Activated naive CD8-positive, alpha-beta T cell (primary cell): ENCODE data around the gene BCL6.
"Not testable (repeated sequence)": the region's sequence is repeated elsewhere in the genome, so short reads cannot be mapped to it uniquely, and the experiment has no call there.

Experiments used
- H3K27ac Mint-ChIP-seq: one replicate; pipeline ENCODE4 v1.8.0; 2021; ENCODE audit warnings: mixed read lengths
- H3K27me3 Mint-ChIP-seq: one replicate; pipeline ENCODE4 v1.8.0; 2021; ENCODE audit warnings: mixed read lengths
- H3K36me3 Mint-ChIP-seq: one replicate; pipeline ENCODE4 v1.8.0; 2021; ENCODE audit warnings: mixed read lengths
- H3K4me1 Mint-ChIP-seq: one replicate; pipeline ENCODE4 v1.8.0; 2021; ENCODE audit warnings: low read depth, mixed read lengths
- H3K4me3 Mint-ChIP-seq: one replicate; pipeline ENCODE4 v1.8.0; 2021; ENCODE audit warnings: mild to moderate bottlenecking, mixed read lengths
- H3K9me3 Mint-ChIP-seq: one replicate; pipeline ENCODE4 v1.8.0; 2021; ENCODE audit warnings: low read depth, mixed read lengths

Gene BCL6

DNA sequence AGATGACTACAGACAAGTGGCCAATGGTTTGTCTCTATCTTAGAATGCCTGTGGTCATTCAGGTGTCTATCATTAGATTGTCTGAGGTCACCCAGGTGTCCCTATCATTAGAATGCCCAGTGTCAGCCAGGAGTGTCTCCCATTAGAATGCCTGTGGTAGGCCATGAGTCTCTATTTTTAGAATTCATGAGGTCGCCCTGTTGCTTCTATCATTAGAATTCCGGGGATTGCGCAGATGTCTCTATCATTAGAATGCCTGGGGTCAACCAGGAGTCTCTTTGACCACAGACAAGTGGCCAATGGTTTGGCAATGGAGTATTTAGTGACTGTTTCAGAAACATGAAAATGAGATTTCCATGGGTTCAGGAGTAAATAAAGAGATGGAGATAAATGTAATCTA is 50.5 kb downstream of the BCL6 start:
- H3K4me3 Mint-ChIP-seq, result no peak overlapping the region
- no peaks in the 10 kb centered on the region for H3K4me1 Mint-ChIP-seq
- no peaks in the 10 kb centered on the region for H3K36me3 Mint-ChIP-seq
- no peak overlapping the region for H3K27ac Mint-ChIP-seq
- peaks cover 2% of the 10 kb centered on the region for H3K27me3 Mint-ChIP-seq
- H3K9me3 Mint-ChIP-seq, result no peaks in the 10 kb centered on the region

DNA sequence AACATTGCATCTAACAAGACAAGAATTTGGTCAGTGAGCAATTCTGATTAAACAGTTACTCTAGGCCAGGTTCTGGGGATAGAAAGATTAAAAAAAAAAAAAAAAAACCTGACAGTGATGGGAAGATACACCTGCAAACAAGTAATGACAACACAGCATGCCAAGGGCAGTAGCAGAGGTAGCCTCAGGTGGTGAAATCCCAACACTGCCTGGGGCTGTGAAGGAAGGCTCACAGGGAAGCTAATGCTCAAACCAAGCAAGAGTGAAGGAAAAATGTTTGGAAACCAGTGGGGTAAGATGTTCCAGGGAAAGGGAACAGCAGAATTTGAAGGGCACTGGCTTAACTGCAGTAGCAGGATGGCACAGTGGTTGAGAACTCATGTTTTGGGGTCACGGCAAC is 51.8 kb downstream of the BCL6 start:
- H3K4me3 Mint-ChIP-seq, result no peak overlapping the region

DNA sequence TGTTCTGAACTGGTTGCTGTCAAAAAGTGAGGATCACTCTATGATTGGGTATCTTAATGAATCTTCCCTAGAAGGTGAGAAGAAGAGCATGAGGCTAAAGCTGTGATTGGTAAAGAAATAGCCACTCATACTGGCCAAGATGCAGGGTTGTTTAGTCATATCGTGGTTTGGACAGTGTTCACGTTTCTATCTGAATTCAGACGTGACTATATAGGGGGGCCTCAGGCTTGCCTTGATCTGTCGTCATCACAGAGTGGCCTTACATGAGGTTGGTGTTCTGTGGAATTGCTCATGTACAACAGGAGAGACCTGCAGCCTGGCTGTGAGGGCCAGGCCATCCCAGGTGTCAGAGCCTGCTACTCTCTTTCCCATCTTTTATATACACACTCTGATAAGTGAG is 55.3 kb downstream of the BCL6 start:
- peaks cover 7% of the 10 kb centered on the region for H3K27me3 Mint-ChIP-seq

More for the DNA sequence above, 51.8 kb downstream of the BCL6 start:
- Mint-ChIP-seq H3K36me3 (no peaks in the 10 kb centered on the region), H3K27me3 (peaks cover 3% of the 10 kb centered on the region), H3K4me1 (no peaks in the 10 kb centered on the region), H3K27ac (no peak overlapping the region), H3K9me3 (no peaks in the 10 kb centered on the region)

DNA sequence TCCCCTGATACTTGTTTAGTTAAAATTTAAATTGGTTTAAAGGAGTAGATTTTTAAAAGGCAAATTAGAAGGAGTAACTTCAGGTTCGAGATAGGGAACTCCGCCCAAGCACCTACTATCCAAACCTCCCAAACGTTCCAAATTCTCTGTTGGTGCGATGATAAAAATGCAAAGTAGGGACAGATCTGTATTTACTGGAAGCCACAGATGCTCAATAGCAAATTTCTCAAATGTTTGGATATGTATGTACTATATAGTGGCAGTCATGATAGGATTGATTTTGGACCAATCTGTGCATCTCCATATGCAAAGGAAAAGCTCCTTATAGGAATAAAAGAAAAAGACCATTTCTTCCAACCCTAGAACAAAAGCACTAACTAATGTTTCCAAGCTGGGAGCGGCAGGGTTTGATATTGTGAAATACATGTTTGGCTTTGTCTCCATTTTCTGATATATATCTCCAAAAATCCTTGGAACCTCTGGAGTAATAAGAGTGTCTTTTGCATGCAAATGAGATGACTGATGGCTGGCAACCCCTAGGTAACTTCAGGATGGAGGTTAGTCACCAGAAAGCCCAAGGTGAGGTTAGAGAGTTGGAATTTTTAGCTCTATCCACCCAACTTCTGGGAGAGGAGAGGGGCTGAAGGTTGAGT is 58.5 kb downstream of the BCL6 start:
- peaks cover 8% of the 10 kb centered on the region for H3K27me3 Mint-ChIP-seq
- H3K36me3 Mint-ChIP-seq, result peaks cover 2% of the 10 kb centered on the region
- no peak overlapping the region for H3K4me3 Mint-ChIP-seq
- peaks cover 3% of the 10 kb centered on the region for H3K4me1 Mint-ChIP-seq
- H3K27ac Mint-ChIP-seq, result no peak overlapping the region
- peaks cover 9% of the 10 kb centered on the region for H3K9me3 Mint-ChIP-seq

More for the DNA sequence above, 55.3 kb downstream of the BCL6 start:
- Mint-ChIP-seq H3K36me3 (peaks cover 2% of the 10 kb centered on the region), H3K9me3 (peaks cover 9% of the 10 kb centered on the region), H3K4me3 (no peak overlapping the region), H3K4me1 (no peaks in the 10 kb centered on the region), H3K27ac (no peak overlapping the region)

DNA sequence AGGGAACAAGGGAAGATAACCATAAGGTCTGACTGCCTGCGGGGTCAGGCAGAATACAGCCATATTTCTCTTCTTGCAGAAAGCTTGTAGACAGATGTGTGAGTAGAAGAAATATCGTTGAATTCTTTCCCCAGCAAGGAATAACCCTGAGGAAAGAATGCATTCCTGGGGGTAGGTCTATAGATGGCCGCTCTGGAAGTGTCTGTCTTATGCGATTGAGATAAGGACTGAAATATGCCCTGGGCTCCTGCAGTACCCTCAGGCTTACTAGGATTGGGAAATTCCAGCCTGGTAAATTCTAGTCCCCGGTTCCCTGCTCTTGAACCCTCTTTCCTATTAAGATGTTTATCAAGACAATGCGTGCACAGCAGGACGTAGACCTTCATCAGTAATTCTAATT is 59.3 kb downstream of the BCL6 start:
- peaks cover 9% of the 10 kb centered on the region for H3K9me3 Mint-ChIP-seq
- H3K4me1 Mint-ChIP-seq, result peaks cover 3% of the 10 kb centered on the region
- H3K4me3 Mint-ChIP-seq, result no peak overlapping the region
- no peak overlapping the region for H3K27ac Mint-ChIP-seq
- peaks cover 2% of the 10 kb centered on the region for H3K36me3 Mint-ChIP-seq
- peaks cover 8% of the 10 kb centered on the region for H3K27me3 Mint-ChIP-seq

DNA sequence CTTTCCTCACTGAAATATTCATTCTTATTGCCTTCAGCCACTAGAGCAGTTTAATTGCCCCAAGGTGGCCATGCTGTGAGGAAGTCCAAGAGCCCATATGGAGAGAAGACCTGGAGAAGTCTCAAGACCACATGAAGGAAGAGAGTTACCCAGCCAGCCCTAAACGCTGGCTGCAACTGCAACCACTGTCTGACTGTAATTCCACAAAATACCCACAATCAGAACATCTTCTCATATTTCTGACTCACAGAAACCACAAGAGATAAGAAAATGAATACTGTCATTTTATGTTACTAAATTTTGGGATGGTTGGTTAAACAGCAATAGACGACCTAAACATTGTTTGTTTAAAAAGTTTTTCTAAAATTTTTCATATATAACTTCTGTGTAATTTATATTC is 60.4 kb downstream of the BCL6 start:
- Mint-ChIP-seq H3K4me3 (no peak overlapping the region), H3K27me3 (peaks cover 12% of the 10 kb centered on the region)

DNA sequence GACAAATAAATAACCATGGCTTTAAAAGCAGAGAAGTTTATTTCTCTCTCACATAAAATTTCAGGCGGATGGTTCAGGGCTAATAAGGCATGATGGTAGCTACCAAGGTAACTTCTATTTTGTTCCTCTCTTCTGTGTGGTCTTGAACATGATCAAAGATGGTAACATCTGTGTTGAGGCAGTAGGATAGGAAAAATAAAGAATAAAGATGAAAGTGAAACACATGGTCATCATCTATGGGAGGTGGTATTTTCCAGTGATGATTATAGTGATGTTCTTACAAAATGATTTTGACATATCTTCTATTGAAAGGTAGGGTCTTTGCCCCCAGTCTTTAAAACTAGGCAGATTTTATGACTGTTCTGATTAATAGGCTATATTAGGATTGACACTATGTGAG is 60.8 kb downstream of the BCL6 start:
- H3K4me1 Mint-ChIP-seq, result peaks cover 3% of the 10 kb centered on the region
- H3K27me3 Mint-ChIP-seq, result peaks cover 14% of the 10 kb centered on the region
- peaks cover 9% of the 10 kb centered on the region for H3K9me3 Mint-ChIP-seq
- no peak overlapping the region for H3K27ac Mint-ChIP-seq
- H3K4me3 Mint-ChIP-seq, result no peak overlapping the region
- H3K36me3 Mint-ChIP-seq, result peaks cover 2% of the 10 kb centered on the region

More for the DNA sequence above, 60.4 kb downstream of the BCL6 start:
- Mint-ChIP-seq H3K36me3 (peaks cover 2% of the 10 kb centered on the region), H3K4me1 (peaks cover 3% of the 10 kb centered on the region), H3K9me3 (peaks cover 9% of the 10 kb centered on the region), H3K27ac (no peak overlapping the region)

DNA sequence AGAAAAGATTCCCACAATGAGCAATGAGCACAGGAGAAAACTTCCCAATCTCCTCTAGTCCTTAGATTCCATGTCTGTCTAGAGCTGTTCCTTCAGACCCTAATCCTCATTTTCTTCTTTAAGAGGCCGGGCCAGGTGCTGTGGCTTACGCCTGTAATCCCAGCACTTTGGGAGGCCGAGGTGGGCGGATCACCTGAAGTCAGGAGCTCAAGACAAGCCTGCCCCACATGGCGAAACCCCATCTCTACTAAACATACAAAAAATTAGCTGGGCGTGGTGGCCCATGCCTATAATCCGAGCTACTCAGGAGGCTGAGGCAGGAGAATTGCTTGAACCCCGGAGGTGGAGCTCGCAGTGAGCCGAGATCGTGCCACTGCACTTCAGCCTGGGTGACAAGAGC is 63.5 kb downstream of the BCL6 start:
- not testable (repeated sequence) for H3K9me3 Mint-ChIP-seq, H3K36me3 Mint-ChIP-seq, H3K27ac Mint-ChIP-seq, H3K4me1 Mint-ChIP-seq, H3K4me3 Mint-ChIP-seq
- peaks cover 15% of the 10 kb centered on the region for H3K27me3 Mint-ChIP-seq

DNA sequence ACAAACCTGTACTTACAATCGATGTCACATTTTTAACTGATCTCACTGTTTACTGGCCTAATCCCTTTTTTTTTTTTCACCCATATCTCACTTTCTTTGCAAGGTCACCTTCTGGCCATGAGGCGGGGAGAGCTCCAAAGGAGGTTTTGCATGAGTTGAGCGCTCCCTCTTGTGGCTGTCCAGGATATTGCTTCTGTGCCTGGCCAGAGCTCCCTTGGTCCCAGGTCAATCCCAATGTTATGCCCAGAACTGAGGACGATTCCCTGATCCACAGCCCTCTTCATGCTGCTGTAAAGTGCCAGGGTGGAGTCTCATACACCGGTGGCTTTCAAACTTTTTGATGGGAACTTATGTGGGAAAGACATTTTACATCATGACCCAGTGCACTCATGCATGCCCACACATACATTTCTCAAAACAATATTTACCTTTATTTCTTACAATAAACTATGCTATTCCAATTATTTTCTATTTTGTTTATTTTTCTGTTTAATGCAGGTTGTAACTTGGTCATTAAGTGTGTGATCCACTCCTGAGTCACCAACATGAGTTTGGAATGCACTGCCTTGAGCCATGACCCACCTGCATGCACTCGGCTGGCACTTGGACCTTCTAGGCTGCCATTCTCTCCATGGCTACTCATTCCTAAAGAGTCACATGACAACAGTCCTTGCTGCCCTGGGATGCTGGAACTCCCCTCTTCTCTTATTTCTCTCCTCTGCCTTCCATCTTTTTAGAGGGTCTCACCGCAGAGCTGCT is 65.5 kb downstream of the BCL6 start:
- no peak overlapping the region for H3K4me3 Mint-ChIP-seq
- no peaks in the 10 kb centered on the region for H3K9me3 Mint-ChIP-seq
- H3K27ac Mint-ChIP-seq, result no peak overlapping the region
- H3K36me3 Mint-ChIP-seq, result no peaks in the 10 kb centered on the region
- H3K27me3 Mint-ChIP-seq, result peaks cover 13% of the 10 kb centered on the region
- peaks cover 3% of the 10 kb centered on the region for H3K4me1 Mint-ChIP-seq

DNA sequence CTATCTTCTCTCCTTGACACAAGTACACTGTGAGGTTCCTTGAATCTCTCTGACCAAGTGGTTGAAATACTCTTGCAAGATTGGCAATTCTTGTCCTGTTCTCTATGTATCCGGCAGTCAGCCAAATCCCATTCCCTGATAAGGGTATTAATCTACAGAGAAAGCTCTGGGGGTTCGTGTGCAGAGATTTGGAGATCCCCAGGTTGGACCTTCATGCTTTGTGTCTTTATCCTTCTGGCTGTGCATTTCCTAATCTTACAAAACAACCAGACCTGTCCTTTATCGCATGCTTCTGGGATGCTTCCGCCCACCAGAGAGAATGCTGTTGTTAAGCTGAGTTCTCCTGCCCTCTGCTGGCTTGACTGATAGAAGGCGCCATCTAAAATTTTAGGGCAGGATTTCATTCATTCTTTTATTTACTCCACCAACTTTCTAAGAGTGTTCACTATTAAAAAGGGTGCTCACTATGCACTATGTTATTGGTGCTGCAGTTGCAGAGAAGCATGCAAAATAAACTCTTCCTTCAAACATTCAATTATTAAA is 66.5 kb downstream of the BCL6 start:
- Mint-ChIP-seq H3K4me1 (no peaks in the 10 kb centered on the region), H3K27ac (no peak overlapping the region), H3K9me3 (no peaks in the 10 kb centered on the region), H3K4me3 (no peak overlapping the region), H3K36me3 (no peaks in the 10 kb centered on the region), H3K27me3 (peaks cover 19% of the 10 kb centered on the region)

DNA sequence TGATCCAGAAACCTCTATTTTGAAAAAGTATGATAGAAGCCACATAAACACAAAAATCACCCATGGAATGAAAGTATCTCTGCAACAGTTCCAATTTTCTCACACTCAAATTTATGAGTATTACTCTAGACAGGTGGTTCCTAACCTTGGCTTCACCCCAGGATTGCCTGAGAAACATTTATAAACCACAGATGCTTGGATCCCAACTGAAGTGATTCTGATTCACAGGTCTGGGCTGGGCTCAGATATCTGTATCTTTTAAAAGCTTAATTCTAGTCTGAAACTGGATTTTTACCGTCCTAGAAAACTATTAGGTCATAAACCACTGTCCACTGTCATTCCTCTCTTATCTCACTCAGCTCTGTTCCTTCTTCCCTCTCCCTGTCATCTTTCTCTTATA is 67.7 kb downstream of the BCL6 start:
- Mint-ChIP-seq H3K27me3 (peaks cover 18% of the 10 kb centered on the region), H3K4me1 (no peaks in the 10 kb centered on the region), H3K4me3 (no peak overlapping the region), H3K36me3 (no peaks in the 10 kb centered on the region), H3K9me3 (no peaks in the 10 kb centered on the region), H3K27ac (no peak overlapping the region)

DNA sequence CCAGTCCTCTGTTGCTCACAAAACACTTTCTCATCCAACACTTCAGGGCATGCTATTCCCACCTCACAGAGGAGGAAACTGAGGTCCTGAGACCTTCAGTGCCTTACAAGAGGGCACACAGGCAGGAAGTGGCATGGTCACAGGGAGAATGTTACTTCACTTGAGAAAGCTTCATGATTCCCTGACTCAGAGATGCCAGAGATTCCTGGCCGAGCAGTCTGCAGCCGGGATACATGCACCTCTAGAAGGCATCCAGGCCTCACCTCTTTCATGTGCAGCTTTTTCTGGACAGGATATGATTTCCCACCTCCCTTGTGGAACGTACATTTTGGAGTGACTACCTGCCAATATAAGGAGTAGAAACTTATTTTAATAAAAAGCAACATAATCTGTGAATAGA is 72.3 kb downstream of the BCL6 start:
- Mint-ChIP-seq H3K27me3 (peaks cover 37% of the 10 kb centered on the region), H3K9me3 (no peaks in the 10 kb centered on the region), H3K4me1 (no peaks in the 10 kb centered on the region), H3K27ac (no peak overlapping the region), H3K4me3 (no peak overlapping the region), H3K36me3 (no peaks in the 10 kb centered on the region)
